Gastrocnemius medialis (tissue), 4 donors: ENCODE results near the gene GABBR1.

Experiments used
- POLR2A ChIP-seq, 2 donors: fragments of 450-650 bp; IDR thresholded peaks; one replicate each; pipeline ENCODE4 v1.6.1; 2017; ENCODE audit warnings: antibody characterized with exemption in 2 of 2, mild to moderate bottlenecking in 2 of 2, moderate library complexity in 2 of 2
- TF ChIP-seq, protein P1 (sequence below), 5 experiments: fragments of 450-650 bp in 3 of 5; fragments of 200-600 bp in 2 of 5; sonication (generic) in 2 of 5; IDR thresholded peaks in 4 of 5; conservative IDR thresholded peaks in 1 of 5; 1 replicate in 4 of 5; 2 replicates in 1 of 5; pipeline ENCODE4 v1.5.1; 2016 to 2019; ENCODE audit warnings: antibody characterized with exemption in 5 of 5, mild to moderate bottlenecking in 3 of 5, moderate library complexity in 3 of 5

DNA sequence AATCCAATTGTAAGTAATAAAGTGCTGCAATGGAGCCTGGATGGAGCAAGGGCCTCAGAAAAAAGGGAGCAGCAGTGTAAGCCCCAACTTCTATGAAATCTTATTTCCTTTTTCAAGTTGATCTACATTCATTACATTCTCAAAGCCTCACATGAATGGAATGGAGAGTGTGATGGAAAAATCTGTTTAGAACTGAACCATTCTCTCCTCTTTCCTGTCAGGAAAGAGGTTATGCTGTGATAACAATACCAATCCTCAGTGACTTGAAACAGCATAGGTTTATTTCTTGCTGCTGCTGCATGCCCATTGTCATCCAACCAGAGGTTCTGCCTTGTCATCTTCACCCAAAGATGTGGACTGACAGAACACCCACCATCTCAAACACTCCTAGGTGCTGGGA lies 56.9 kb downstream of the GABBR1 start:
- TF ChIP-seq, protein P1, sequence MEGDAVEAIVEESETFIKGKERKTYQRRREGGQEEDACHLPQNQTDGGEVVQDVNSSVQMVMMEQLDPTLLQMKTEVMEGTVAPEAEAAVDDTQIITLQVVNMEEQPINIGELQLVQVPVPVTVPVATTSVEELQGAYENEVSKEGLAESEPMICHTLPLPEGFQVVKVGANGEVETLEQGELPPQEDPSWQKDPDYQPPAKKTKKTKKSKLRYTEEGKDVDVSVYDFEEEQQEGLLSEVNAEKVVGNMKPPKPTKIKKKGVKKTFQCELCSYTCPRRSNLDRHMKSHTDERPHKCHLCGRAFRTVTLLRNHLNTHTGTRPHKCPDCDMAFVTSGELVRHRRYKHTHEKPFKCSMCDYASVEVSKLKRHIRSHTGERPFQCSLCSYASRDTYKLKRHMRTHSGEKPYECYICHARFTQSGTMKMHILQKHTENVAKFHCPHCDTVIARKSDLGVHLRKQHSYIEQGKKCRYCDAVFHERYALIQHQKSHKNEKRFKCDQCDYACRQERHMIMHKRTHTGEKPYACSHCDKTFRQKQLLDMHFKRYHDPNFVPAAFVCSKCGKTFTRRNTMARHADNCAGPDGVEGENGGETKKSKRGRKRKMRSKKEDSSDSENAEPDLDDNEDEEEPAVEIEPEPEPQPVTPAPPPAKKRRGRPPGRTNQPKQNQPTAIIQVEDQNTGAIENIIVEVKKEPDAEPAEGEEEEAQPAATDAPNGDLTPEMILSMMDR (IDR thresholded peaks at IDR 0.05 in 4 of 5, conservative IDR thresholded peaks at IDR 0.05 in 1 of 5) = no peak
- no peak for TF ChIP-seq POLR2A (IDR thresholded peaks at IDR 0.05)
